SH-SY5Y (cell line): ENCODE data around the gene SIGLEC10.

Experiments
- GATA2 ChIP-seq: IDR thresholded peaks from 2 replicates; pipeline ENCODE4 v1.6.1; 2011; ENCODE audit warnings: mild to moderate bottlenecking, low read depth, low read length
- GATA3 ChIP-seq: IDR thresholded peaks from 2 replicates; pipeline ENCODE4 v1.6.1; 2011; ENCODE audit warnings: low read depth, mild to moderate bottlenecking, low read length, moderate library complexity

- TF ChIP-seq GATA2: no peak
- no peak for TF ChIP-seq GATA3
These were observed 56.2 kb downstream of the SIGLEC10 start for GRCh38 chr19:51361239-51361638.
